ENCODE data around the gene SPTLC2. TPM values are rescaled to one million over a fixed set of nuclear protein-coding genes. Genes with fewer than 3 reads are reported as not detected.
"Not testable (repeated sequence)": the region's sequence is repeated elsewhere in the genome, so short reads cannot be mapped to it uniquely, and the experiment has no call there.

Gene SPTLC2
- total and polyA plus RNA-seq, 7 donors: 2.4 to 9.0 (median 5.8) TPM

DNA sequence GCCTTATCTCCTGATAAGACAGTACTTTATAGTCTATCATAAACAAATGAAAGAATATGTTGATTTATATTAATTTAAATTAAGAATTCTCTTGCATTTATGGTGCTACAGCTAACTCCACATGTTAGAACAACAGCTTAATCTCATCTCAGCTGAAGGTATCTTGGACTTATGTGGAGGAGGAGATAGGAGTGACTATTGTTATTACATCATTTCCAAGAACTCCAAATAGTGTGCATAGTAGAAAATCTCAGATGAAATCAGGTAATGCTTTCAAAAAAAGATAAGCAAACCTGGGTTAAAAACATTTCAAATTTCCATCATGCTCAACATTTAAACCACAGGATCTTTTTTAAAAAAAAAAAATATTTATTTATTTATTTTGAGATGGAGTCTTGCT, 86.5 kb downstream of the SPTLC2 start:
- ATAC-seq (no peak), DNase-seq (no peak)
- Histone ChIP-seq H3K4me3 (no peak overlapping the region), H3K9me3 (no peaks in the 10 kb centered on the region), H3K27me3 (ENCODE audit: insufficient read depth in 3 of 3, low read length in 2 of 3) (no peaks in the 10 kb centered on the region), H3K4me1 (no peaks in the 10 kb centered on the region), H3K36me3 (ENCODE audit: insufficient read depth in 1 of 2, low read depth in 1 of 2) (no peaks in the 10 kb centered on the region), H3K27ac (no peak overlapping the region)
- TF ChIP-seq, protein P1, sequence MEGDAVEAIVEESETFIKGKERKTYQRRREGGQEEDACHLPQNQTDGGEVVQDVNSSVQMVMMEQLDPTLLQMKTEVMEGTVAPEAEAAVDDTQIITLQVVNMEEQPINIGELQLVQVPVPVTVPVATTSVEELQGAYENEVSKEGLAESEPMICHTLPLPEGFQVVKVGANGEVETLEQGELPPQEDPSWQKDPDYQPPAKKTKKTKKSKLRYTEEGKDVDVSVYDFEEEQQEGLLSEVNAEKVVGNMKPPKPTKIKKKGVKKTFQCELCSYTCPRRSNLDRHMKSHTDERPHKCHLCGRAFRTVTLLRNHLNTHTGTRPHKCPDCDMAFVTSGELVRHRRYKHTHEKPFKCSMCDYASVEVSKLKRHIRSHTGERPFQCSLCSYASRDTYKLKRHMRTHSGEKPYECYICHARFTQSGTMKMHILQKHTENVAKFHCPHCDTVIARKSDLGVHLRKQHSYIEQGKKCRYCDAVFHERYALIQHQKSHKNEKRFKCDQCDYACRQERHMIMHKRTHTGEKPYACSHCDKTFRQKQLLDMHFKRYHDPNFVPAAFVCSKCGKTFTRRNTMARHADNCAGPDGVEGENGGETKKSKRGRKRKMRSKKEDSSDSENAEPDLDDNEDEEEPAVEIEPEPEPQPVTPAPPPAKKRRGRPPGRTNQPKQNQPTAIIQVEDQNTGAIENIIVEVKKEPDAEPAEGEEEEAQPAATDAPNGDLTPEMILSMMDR (IDR thresholded peaks at IDR 0.05): no peak
- intact Hi-C loops (cut with DNase I): no loop called here

DNA sequence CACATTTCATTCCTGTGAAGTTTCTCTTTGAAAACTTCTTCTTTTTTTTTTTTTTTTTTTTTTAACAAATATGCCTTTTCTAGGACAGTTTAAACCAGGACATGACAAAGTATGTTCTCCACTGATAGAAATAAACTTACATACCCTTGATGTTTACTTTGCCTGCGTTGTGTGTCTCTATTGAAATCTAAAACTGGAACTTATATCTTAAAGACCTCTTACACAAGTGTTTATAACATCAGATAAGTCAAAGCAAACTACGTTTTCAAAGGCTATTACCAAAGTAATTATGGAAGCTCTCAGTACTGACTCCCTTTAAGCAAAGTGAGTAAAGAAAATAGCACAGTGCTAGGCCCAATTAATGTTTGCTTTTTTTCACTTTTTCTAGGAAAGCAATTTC, 87.2 kb downstream of the SPTLC2 start:
- no peaks in the 10 kb centered on the region for H3K27me3 ChIP-seq (ENCODE audit: insufficient read depth in 3 of 3, low read length in 2 of 3)
- H3K4me3 ChIP-seq: no peak overlapping the region
- intact Hi-C loops (cut with DNase I): no loop called here
- H3K27ac ChIP-seq: no peak overlapping the region
- no peaks in the 10 kb centered on the region for H3K9me3 ChIP-seq
- no peak for ATAC-seq
- TF ChIP-seq, protein P1 (IDR thresholded peaks at IDR 0.05): no peak
- no peaks in the 10 kb centered on the region for H3K4me1 ChIP-seq
- no peaks in the 10 kb centered on the region for H3K36me3 ChIP-seq (ENCODE audit: insufficient read depth in 1 of 2, low read depth in 1 of 2)
- WGBS, 3 donors: 95 to 97% (median 96%) methylated on average over 2 of the region's 2 CpGs
- no peak for DNase-seq

DNA sequence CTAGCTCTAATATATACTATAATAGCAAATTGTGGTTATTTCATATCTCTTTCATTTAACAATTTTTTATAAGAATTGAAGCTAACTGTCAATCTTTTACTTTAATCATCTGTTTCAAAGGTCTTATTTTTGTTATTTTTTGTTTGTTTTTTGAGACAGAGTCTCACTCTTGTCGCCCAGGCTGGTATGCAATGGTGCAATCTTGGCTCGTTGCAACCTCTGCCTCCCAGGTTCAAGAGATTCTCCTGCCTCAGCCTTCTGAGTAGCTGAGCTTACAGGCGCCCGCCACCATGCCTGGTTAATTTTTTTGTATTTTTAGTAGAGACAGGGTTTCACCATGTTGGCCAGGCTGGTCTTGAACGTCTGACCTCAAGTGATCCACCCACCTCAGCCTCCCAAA, 87.7 kb downstream of the SPTLC2 start:
- H3K4me3 ChIP-seq; H3K27me3 ChIP-seq (ENCODE audit: insufficient read depth in 3 of 3, low read length in 2 of 3); intact Hi-C loops (cut with DNase I); H3K27ac ChIP-seq; H3K9me3 ChIP-seq; ATAC-seq; H3K4me1 ChIP-seq; DNase-seq; H3K36me3 ChIP-seq (ENCODE audit: insufficient read depth in 1 of 2, low read depth in 1 of 2): not testable (repeated sequence)
- WGBS, 3 donors: 90 to 92% (median 90%) methylated on average over 5 of the region's 5 CpGs

DNA sequence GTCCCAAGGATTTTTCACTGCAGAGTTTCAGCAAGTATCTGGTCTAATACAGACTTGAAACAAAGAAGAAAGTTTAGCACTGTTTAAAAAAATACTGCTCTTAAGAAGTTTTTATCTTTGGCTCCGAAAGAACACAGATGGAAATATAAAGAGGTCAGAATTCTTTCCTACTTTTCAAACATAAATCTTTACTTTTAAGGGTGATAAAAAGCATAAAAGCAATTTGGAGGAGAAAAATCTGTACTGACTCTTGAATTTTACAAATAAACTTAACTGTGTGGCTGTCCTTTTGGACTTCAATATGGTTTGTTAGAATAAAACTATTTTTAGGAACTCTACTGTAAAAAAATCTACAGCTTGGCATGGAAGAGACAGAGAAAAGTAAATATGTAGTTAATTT, 90.2 kb downstream of the SPTLC2 start:
- Histone ChIP-seq H3K27ac (no peak overlapping the region), H3K4me3 (no peak overlapping the region), H3K9me3 (no peaks in the 10 kb centered on the region), H3K4me1 (no peaks in the 10 kb centered on the region), H3K36me3 (ENCODE audit: insufficient read depth in 1 of 2, low read depth in 1 of 2) (peaks cover 0 to 6% of the 10 kb centered on the region in 2 donors), H3K27me3 (ENCODE audit: insufficient read depth in 3 of 3, low read length in 2 of 3) (no peaks in the 10 kb centered on the region)
- DNase-seq (no peak), ATAC-seq (no peak)
- intact Hi-C loops (cut with DNase I): no loop called here
- TF ChIP-seq, protein P1 (IDR thresholded peaks at IDR 0.05): no peak
- 69 to 75% (median 74%) methylated on average over 1 of the region's 1 CpG for WGBS, 3 donors

DNA sequence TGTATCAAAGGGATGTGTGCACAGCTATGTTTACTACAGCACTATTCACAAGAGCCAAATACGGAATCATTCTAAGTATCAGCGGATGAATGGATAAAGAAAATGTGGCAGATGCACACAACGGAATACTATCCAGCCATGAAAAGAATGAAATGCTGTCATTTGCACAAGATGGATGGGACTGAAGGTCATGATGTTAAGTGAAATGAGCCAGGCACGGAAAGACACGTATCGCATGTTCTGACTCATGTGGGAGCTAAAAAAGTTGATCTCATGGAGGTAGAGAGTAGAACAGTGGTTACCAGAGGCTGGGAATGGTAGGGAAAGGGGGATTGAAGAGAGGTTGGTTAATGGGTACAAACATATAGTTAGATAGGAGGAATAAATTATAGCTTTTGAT, 91.9 kb downstream of the SPTLC2 start:
- WGBS, 3 donors: 94 to 97% (median 96%) methylated on average over 6 of the region's 6 CpGs
- H3K27me3 ChIP-seq (ENCODE audit: insufficient read depth in 3 of 3, low read length in 2 of 3): no peaks in the 10 kb centered on the region
- no peak overlapping the region for H3K27ac ChIP-seq
- H3K4me1 ChIP-seq: no peaks in the 10 kb centered on the region
- TF ChIP-seq, protein P1 (IDR thresholded peaks at IDR 0.05): no peak
- H3K4me3 ChIP-seq: no peak overlapping the region
- no peaks in the 10 kb centered on the region for H3K9me3 ChIP-seq
- DNase-seq (no peak), ATAC-seq (no peak)
- H3K36me3 ChIP-seq (ENCODE audit: insufficient read depth in 1 of 2, low read depth in 1 of 2): peaks cover 0 to 20% of the 10 kb centered on the region in 2 donors
- intact Hi-C loops (cut with DNase I): no loop called here

All from psoas muscle (tissue), 8 donors.